ENCODE data around the gene SERTM2. TPM values are rescaled to one million over a fixed set of nuclear protein-coding genes. Genes with fewer than 3 reads are reported as not detected.

SERTM2 gene
- total RNA-seq, 1 donor from 2014 or later, result 5.6 TPM

DNA sequence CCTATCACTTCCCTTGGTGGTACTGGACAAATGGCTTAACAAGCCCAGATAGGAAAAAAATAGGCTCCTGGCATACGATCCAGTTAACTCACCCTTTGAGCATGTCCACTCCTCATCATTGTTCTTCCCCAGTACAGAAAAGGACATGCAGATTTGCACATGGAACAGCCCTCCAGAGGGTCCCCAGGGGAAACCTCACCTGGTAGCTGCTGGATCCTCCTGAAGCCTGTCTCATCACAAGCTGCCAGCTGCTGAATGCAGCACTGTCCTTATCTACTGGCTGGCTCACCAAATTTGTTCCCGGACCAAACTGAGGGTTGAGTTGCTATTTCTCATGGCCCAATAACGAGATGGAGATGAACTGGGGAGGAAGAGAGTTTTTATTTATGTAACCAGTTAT lies 49.4 kb downstream of the SERTM2 start:
- no peak for DNase-seq (ENCODE audit: low spot score)

DNA sequence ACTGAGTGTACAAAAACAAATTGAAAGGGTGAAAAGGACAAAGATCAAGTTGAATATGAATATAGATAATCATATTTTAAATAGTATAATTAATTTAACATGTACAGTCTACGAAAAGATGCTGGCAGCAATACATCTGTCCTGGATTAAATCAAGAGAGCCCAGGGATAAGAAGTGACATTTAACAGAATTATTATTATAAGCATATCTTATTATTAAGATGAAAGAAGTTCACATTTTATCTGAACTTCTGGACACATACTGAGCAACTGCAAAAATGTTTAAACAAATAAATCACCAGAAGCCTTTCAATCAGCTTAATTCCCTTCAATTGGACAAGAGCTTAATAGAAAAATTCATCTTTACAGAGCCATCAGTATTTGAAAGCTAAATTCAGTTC lies 50.4 kb downstream of the SERTM2 start:
- no peak for DNase-seq (ENCODE audit: low spot score)

DNA sequence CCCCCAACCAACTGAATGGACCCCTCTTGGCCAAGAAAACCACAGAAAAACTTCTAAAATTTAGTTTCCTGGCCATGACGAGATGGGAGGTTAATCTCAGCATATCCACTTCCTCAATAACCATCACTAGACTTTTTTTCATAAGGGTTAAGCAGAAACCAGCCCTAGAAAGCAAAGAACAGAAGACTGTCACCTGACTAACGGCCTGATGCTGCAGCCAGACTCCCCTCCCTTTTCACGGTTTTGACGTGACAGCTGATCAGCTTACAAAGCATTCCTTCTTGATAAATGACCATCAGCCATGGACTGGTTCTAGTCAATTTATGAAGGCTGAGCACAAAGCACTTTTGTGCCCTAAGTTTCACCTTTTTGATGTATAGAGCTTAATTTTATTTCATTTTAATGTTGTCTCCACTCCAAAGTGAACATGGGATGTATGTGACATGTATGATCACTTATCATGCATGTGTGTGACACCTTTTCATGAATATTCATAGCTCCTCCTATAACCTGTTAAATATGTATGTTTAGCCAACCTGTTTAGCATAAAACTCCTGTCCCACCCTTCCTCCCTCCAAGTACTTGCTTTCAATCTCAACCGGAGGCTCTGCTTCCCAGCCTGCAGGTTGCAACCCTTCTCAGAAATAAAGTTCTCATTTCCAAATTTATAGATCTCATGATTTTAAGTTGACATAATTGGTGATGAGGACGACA lies 56.3 kb downstream of the SERTM2 start:
- DNase-seq (ENCODE audit: low spot score), result no peak

DNA sequence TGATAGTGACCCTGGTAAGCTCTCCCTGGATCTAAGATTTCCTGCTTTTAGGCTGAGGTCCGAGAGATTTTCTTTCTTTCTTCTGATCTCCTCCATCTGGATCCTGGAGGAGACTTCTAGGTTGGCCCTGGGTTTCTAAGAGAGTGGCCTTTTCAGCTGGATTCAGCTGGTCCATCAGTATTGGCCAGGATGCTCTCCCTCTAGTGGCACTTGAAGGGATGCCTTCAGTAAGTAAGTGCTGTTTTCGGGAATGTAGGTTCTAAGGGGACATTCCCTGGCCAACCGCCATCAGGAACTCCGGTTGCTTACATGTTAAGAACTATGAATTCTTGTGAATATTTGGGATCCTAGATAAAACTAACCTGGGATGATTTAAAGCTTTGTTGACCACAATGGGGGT lies 56.9 kb downstream of the SERTM2 start:
- DNase-seq (ENCODE audit: low spot score), result no peak

DNA sequence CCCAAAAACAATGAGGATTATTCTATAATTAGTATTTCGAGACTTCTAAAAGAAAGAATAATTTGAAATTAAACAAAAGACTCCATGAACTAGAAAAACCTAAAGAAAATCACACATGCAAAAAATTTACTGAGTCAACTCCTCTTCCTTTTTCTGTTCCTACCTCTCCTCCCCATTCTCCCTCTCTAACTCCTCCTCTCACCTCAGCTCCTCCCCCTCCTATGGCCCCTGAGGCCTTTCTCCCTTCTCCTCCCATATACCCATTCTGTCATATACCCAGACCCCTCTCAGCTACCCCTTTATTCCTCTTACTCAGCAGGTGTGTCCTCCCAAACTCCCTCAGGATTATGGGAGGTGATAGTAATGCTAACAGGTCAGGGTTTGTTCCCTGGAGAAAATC lies 57.4 kb downstream of the SERTM2 start:
- no peak for DNase-seq (ENCODE audit: low spot score)

Other genes with a start within 250 kb of the SERTM2 start
- gene CAPN6, start 241.2 kb upstream of the SERTM2 start, total RNA-seq, result 0.47 TPM
- gene DCX, start 99.5 kb upstream of the SERTM2 start, total RNA-seq, result not detected
- gene ALG13, start 169.5 kb downstream of the SERTM2 start, total RNA-seq, result 78.7 TPM